DMS53 (cell line): ENCODE results near the gene FADS1.

Experiments
- DNase-seq: peaks from one replicate; lab custom pipeline; 2025; lab: John Stamatoyannopoulos, UW

FADS1 gene

DNA sequence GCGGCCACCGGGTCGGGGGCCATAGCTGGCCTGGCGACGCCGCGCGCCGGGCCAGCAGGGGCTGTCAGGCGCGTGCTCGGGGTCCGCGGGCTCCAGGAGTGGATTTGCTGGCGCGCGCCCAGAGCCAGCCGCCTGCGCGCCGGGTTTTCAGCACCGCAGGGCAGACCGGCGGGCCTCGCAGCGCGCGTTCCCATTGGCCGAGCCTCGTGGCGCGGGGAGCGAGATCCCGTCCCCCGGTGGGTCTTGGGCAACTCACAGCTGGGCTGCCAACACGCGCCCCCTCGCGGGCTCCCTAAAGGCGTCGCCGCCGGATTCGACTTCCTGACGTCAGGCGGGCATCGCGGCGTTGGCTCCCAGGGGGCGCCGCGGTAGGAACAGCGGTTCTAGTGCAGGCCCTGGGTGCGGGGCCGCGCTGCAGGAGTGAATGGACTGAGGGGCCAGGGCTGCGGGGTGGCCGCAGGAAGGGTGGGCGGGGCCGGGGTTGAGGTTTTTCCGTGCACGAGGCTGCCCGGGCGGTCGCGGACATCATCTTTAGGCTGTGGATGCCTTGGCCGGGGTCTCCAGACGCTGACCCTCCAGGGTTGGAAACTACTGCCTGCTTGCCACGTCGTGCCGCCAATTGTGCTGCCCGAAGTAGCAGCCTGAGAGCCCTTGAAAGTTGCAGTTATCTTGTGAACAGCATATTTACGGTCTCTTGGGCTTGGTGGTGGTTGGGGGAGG, at the start of gene FADS1:
Gene FADS1, minus strand, starts transcription at position 268 of the 720 bp plus-strand sequence. Its CDS starts 74 bp downstream, at position 194.
- peak; percentile 99 for DNase-seq

DNA sequence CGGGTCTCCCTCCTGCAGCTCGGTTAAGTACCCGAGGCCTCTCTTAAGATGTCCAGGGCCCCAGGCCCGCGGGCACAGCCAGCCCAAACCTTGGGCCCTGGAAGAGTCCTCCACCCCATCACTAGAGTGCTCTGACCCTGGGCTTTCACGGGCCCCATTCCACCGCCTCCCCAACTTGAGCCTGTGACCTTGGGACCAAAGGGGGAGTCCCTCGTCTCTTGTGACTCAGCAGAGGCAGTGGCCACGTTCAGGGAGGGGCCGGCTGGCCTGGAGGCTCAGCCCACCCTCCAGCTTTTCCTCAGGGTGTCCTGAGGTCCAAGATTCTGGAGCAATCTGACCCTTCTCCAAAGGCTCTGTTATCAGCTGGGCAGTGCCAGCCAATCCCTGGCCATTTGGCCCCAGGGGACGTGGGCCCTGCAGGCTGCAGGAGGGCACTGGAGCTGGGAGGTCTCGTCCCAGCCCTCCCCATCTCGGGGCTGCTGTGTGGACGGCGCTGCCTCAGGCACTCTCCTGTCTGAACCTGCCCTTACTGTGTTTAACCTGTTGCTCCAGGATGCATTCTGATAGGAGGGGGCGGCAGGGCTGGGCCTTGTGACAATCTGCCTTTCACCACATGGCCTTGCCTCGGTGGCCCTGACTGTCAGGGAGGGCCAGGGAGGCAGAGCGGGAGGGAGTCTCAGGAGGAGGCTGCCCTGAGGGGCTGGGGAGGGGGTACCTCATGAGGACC, 49.6 kb upstream of the FADS1 start:
- no peak for DNase-seq

- no peak for DNase-seq
These were observed 48.3 kb upstream of the FADS1 start for GRCh38 chr11:61864814-61865775.

GRCh38 chr11:61863548-61864081, 46.8 kb upstream of the FADS1 start:
- DNase-seq, result no peak

DNA sequence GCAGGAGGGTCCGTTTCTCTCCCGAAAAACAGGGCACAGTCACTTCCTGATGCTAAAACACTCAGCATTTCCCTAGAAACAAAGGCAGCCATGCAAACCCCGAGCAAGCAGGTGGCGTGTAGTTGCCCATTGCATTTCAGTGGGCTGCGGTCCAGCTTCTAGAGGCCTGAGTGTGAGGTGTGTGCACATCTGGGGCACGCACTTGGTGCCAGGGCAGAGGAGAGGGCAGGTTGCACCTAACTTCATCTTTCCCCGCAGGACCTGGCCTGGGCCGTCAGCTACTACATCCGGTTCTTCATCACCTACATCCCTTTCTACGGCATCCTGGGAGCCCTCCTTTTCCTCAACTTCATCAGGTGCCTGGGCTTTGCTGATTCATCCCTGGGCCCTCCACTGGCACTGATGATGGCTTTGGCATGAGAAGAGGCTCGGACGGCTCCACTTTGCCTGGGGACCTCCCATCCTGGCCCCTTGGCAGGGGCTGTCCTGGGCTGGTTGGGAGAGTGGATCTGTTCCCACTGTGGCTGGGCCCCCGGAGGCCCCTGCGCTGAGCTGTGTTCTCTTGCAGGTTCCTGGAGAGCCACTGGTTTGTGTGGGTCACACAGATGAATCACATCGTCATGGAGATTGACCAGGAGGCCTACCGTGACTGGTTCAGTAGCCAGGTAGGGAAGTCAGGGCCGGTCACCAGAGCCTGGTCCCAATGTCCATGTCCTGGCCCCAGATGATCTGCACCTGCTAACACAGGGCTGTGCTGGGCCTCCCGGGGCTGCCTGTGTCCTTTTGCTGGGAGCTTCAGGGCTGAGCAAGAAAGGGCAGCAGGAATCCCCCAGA, 46.1 kb upstream of the FADS1 start:
- DNase-seq, result no peak

GRCh38 chr11:61861634-61862033, 44.8 kb upstream of the FADS1 start:
- DNase-seq, result no peak

DNA sequence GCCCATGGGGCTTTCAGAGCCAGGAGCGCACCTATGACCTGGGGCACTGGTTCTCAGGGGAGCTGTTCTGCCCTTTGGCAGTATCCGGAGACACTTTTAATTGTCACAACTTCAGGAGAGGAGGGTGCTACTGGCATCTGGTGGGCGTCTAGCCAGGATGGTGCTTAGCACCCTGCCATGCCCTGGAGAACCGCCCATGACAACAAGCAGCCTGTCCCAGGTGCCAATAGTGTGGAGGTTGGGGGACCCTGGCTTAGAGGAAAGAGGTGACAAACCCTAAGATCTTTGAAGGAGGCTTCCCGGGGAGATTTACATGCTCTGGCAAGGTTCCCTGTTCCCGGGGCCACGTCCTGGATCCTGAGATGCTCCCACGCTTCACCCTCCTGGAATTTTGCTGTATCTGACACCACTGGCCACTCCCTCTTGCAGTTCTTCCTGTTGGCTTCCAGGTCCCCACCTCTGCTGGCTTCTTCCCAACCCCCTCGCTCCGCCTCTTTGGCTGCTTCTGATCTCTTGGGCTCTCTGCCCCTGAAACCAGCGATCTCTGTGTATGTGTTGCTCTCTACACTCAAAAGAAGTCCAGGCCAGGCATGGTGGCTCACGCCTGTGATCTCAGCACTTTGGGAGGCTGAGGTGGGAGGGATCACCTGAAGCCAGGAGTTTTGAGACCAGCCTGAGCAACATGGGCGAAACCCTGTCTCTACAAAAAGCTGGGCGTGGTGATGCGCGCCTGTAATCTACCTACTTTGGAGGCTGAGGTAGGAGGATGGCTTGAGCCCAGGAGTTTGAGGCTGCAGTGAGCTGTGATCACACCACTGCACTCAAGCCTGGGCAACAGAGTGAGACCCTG, 43.5 kb upstream of the FADS1 start:
- no peak for DNase-seq

DNA sequence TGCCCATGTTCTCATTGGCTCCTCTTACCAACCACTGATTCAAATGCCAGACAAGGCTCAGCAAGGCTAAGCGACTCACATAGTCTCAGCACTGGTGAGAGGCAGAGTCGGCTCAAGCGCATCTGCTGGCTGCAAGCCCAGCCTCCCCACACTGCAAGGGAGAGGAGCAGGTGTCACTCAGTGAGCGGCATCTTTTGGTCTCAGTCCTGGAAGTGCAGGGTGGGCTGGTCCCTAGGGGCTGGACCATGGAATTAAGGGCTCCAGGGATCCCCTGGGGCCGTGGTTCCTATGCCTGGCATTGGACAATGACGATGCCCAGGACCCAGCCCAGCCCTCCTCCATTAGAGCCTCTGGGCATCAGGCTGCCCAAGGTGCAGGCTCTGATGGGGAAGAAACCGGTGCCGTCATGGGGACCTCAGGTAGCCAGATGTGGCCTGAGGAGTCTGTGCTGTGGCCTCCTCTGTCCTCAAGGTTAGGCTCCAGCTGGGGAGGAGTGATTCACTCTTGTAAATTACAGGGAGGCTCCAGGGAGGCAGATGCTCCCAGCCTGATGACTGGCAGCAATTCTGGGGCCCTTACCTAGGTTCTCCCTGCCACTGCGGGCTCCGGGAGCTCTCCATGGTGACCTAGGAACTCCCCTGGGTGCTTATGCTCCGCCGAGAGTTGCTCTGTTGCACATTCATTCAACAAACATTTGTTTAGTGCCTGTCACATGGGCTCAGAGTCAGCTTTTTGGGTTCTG, 39.3 kb upstream of the FADS1 start:
- DNase-seq, result no peak

DNA sequence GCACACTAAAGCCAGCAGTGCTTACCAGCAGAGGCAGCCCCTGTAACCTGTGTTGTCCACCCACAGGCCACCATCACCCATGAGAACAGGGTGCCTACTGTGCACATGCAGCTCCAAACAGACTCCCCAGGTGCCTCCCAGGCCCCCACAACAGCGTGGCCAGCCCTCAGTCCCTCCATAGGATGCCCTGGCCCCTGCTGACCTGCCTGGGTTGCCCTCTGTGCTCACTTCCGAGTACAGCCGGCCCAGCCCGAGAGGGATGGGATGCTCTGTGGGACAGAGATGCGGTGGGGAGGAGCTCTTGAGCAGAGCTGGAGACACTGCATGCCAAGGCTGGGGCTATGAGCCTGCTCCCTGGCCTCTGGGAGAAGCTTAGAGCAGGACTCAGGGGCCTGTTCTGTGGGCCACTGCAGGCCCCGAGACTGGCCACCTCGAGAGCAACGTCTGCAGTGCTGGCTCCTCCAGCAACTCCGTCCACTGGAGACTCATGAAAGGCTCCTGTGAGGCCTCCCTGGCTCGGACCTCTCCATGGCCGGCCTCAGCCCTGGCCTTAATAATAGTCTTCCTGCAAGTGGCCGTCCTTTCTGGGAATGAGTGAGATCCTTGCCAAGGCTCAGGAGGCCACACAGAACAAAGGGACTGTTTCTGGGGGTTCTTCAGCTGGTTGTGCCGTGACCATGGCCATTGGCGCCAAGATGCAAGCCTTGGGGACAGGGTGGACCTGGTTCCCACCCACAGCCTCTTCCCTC, 38.3 kb upstream of the FADS1 start:
- DNase-seq, result no peak

GRCh38 chr11:61854206-61854895, 37.5 kb upstream of the FADS1 start:
- DNase-seq, result no peak

DNA sequence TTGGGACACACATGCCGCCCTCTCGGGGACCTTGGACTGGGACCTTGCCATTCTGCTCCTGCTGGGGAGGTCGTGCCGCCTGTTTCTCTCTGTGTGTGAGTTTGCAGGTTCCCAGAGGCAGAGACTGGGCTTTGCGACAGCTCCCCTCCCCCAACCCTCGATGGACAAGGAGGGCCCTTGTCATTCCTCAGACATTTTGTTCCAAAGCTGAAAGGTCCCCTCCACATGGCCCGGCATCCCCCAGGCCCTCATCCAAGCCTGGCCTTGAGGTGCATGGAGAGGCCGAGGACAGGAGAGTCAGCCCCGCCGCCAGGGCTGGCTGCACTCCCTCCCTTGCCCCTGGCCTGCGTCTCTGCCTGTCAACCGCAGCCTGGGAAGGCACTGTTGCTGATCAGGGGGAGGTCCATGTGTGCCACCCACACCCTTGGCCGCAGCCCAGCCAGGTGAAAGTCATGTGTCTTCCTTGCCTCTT, 36.9 kb upstream of the FADS1 start:
- DNase-seq, result no peak

DNA sequence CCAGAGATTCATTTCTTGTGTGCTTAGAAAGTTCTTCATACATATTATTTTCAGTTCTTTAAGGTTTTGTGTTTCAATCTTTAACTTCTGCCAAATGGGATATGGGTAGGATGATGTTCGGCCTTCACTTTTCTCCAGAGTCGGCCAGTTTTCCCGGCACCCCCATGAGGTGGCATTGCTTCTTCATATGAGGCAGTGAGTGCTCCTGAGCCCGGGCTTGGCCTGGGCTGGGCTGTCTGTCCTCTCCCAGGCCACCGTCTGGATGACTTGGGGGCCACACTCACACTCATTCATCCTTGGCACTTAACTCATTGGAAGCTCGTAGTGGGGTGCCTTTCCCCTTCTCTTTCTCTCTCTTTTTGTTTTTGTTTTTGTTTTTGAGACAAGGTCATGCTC, 35.1 kb upstream of the FADS1 start:
- DNase-seq, result no peak

- no peak for DNase-seq
These were observed 34.5 kb upstream of the FADS1 start for GRCh38 chr11:61851113-61851899.

DNA sequence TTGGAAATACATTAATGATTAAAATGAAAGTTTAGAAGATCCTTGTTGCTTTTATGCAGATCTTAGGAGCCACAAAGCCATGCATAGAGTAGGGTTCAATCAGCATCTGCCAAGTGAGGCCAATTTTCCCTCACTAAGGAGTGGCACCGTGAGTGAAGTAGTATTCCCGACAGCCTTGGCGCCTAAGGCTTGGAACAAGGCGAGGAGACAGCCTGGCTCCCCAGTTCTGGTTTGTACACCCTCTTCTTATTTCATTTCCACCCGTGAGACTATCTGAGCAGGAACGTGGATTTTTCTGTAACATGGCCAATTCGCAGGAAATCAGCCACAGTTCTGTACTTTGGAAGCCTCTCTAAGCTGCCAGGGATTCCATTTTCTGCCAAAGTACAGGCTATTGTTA, 33.9 kb upstream of the FADS1 start:
- no peak for DNase-seq

DNA sequence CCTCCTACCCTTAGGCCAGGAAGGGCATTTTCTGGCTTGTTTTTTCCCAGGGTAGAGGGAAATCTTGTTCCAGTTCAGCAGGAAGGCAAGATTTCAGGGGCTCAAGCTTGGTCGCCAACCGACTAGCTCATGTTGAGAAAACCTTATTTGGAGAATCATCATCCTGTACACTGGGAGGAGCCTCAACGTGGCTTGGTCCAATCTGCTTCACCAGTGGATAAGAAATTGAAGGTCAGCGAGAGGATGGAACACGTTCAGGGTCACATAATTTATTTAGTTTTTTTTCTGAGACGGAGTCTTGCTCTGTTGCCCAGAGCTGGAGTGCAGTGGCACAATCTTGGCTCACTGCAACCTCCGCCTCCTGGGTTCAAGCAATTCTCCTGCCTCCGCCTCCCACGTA, 31.8 kb upstream of the FADS1 start:
- DNase-seq, result no peak

- no peak for DNase-seq
These were observed 31.2 kb upstream of the FADS1 start for GRCh38 chr11:61847914-61848581.
